Large intestine (tissue), 3 donors: Measurements from ENCODE around the gene GAB2. TPM values are rescaled to one million over a fixed set of nuclear protein-coding genes. Genes with fewer than 3 reads are reported as not detected.
"Not testable (repeated sequence)": the region's sequence is repeated elsewhere in the genome, so short reads cannot be mapped to it uniquely, and the experiment has no call there.

Experiments
- DNase-seq, 2 donors: peaks; one replicate each; pipeline versions ENCODE4 v3.0.0 to v3.0.0-alpha.2; 2013
- H3K27ac ChIP-seq: one replicate; pipeline ENCODE4 v1.5.1; 2013; ENCODE audit warnings: low read length
- H3K27me3 ChIP-seq: 2 replicates; pipeline ENCODE4 v1.6.1; 2013; ENCODE audit warnings: low read length; ENCODE audit not compliant: control insufficient read depth, insufficient read depth
- H3K36me3 ChIP-seq: 2 replicates; pipeline ENCODE4 v1.6.1; 2013; ENCODE audit warnings: low read length; ENCODE audit not compliant: control insufficient read depth, insufficient read depth
- H3K4me1 ChIP-seq: one replicate; pipeline ENCODE4 v1.6.1; 2013; ENCODE audit warnings: low read length; ENCODE audit not compliant: control insufficient read depth, insufficient read depth
- H3K4me3 ChIP-seq: one replicate; pipeline ENCODE4 v1.5.1; 2013; ENCODE audit warnings: low read length
- H3K9me3 ChIP-seq: one replicate; pipeline ENCODE4 v1.6.1; 2013; ENCODE audit warnings: mild to moderate bottlenecking, low read depth, low read length, moderate library complexity; ENCODE audit not compliant: control insufficient read depth
- WGBS: methylation state at CpG from one replicate; pipeline ENCODE4 v1.1.5; 2013; ENCODE audit warnings: low lambda C conversion rate; ENCODE audit not compliant: insufficient coverage; 5-methylcytosine and 5-hydroxymethylcytosine counted together
- polyA plus RNA-seq: library from polyadenylated mRNA; unstranded; fragments of 120-200 nt; gene quantifications from one replicate; pipeline ENCODE4 v1.2.1, GENCODE V29; 2013

The GAB2 gene
- polyA plus RNA-seq, 1 donor = 10.7 TPM

- Histone ChIP-seq H3K27me3 (no peaks in the 10 kb centered on the region), H3K27ac (no peak overlapping the region), H3K36me3 (no peaks in the 10 kb centered on the region), H3K9me3 (peaks cover 18% of the 10 kb centered on the region), H3K4me1 (no peaks in the 10 kb centered on the region), H3K4me3 (no peak overlapping the region)
- no CpG with 5 or more reads among the region's 1 CpG for WGBS
- DNase-seq = no peak
Measured at GRCh38 chr11:78239781-78240180, 177.8 kb downstream of the GAB2 start.

GRCh38 chr11:78237293-78238046, 180.2 kb downstream of the GAB2 start:
- H3K4me1 ChIP-seq = no peaks in the 10 kb centered on the region
- H3K27ac ChIP-seq = no peak overlapping the region
- no peak overlapping the region for H3K4me3 ChIP-seq
- H3K27me3 ChIP-seq = no peaks in the 10 kb centered on the region
- no peak for DNase-seq
- H3K36me3 ChIP-seq = no peaks in the 10 kb centered on the region
- peaks cover 15% of the 10 kb centered on the region for H3K9me3 ChIP-seq

GRCh38 chr11:78234006-78234405, 183.6 kb downstream of the GAB2 start:
- Histone ChIP-seq H3K27me3 (no peaks in the 10 kb centered on the region), H3K36me3 (no peaks in the 10 kb centered on the region), H3K4me1 (no peaks in the 10 kb centered on the region), H3K9me3 (no peaks in the 10 kb centered on the region), H3K27ac (no peak overlapping the region), H3K4me3 (no peak overlapping the region)
- DNase-seq = no peak
- WGBS = 100% methylated on average over 1 of the region's 5 CpGs

GRCh38 chr11:78233046-78233445, 184.6 kb downstream of the GAB2 start:
- not testable (repeated sequence) for H3K4me3 ChIP-seq, H3K36me3 ChIP-seq, H3K27me3 ChIP-seq, DNase-seq, H3K4me1 ChIP-seq, H3K9me3 ChIP-seq, H3K27ac ChIP-seq
- WGBS = no CpG with 5 or more reads among the region's 6 CpGs

GRCh38 chr11:78231962-78232501, 185.6 kb downstream of the GAB2 start:
- no peaks in the 10 kb centered on the region for H3K4me1 ChIP-seq
- no peaks in the 10 kb centered on the region for H3K9me3 ChIP-seq
- DNase-seq = no peak
- H3K36me3 ChIP-seq = no peaks in the 10 kb centered on the region
- H3K4me3 ChIP-seq = no peak overlapping the region
- no peak overlapping the region for H3K27ac ChIP-seq
- no peaks in the 10 kb centered on the region for H3K27me3 ChIP-seq

- DNase-seq = peak; percentile 51 to 75
- no peaks in the 10 kb centered on the region for H3K27me3 ChIP-seq
- H3K27ac ChIP-seq = no peak overlapping the region
- no peak overlapping the region for H3K4me3 ChIP-seq
- H3K9me3 ChIP-seq = no peaks in the 10 kb centered on the region
- WGBS = 82% methylated on average over 2 of the region's 7 CpGs
- no peaks in the 10 kb centered on the region for H3K4me1 ChIP-seq
- H3K36me3 ChIP-seq = peaks cover 7% of the 10 kb centered on the region
Measured at GRCh38 chr11:78230161-78230877, 187.3 kb downstream of the GAB2 start.

- no peak overlapping the region for H3K4me3 ChIP-seq
- WGBS = no CpG with 5 or more reads among the region's 2 CpGs
- no peaks in the 10 kb centered on the region for H3K4me1 ChIP-seq
- H3K36me3 ChIP-seq = peaks cover 18% of the 10 kb centered on the region
- no peaks in the 10 kb centered on the region for H3K27me3 ChIP-seq
- no peak overlapping the region for H3K27ac ChIP-seq
- no peak for DNase-seq
- H3K9me3 ChIP-seq = no peaks in the 10 kb centered on the region
Measured at GRCh38 chr11:78229106-78229505, 188.5 kb downstream of the GAB2 start.

GRCh38 chr11:78228467-78228866, 189.2 kb downstream of the GAB2 start:
- DNase-seq = peak; percentile 47 to 57
- 100% methylated on average over 1 of the region's 3 CpGs for WGBS
- Histone ChIP-seq H3K9me3 (no peaks in the 10 kb centered on the region), H3K27ac (no peak overlapping the region), H3K27me3 (no peaks in the 10 kb centered on the region), H3K4me1 (no peaks in the 10 kb centered on the region), H3K36me3 (peaks cover 22% of the 10 kb centered on the region), H3K4me3 (no peak overlapping the region)

- H3K27me3 ChIP-seq = no peaks in the 10 kb centered on the region
- no peak overlapping the region for H3K4me3 ChIP-seq
- H3K4me1 ChIP-seq = no peaks in the 10 kb centered on the region
- no peaks in the 10 kb centered on the region for H3K9me3 ChIP-seq
- H3K36me3 ChIP-seq = peaks cover 27% of the 10 kb centered on the region
- H3K27ac ChIP-seq = no peak overlapping the region
- WGBS = 100% methylated on average over 1 of the region's 4 CpGs
- DNase-seq = no peak
Measured at GRCh38 chr11:78227921-78228320, 189.7 kb downstream of the GAB2 start.

GRCh38 chr11:78226684-78227680, 190.6 kb downstream of the GAB2 start:
- no CpG with 5 or more reads among the region's 12 CpGs for WGBS
- Histone ChIP-seq H3K27ac (no peak overlapping the region), H3K27me3 (no peaks in the 10 kb centered on the region), H3K36me3 (peaks cover 31% of the 10 kb centered on the region), H3K9me3 (no peaks in the 10 kb centered on the region), H3K4me3 (no peak overlapping the region), H3K4me1 (no peaks in the 10 kb centered on the region)
- no peak for DNase-seq
